Mesenchymal stem cell (in vitro differentiated cells and primary cell): ENCODE data around the gene CTDSP1.

ENCODE experiments used
- DNase-seq: peaks from one replicate; pipeline ENCODE4 v3.0.0-alpha.2; 2013
- H2AFZ ChIP-seq: one replicate; pipeline ENCODE4 v1.6.1; 2013; ENCODE audit warnings: low read depth, mild to moderate bottlenecking, control low read depth, inconsistent platforms, low read length, moderate library complexity
- H2AK5ac ChIP-seq: 2 replicates; pipeline ENCODE4 v1.6.1; 2013; ENCODE audit warnings: low read length, moderate library complexity, mild to moderate bottlenecking, inconsistent platforms; ENCODE audit not compliant: severe bottlenecking
- H2BK120ac ChIP-seq: one replicate; pipeline ENCODE4 v1.6.1; 2013; ENCODE audit warnings: low read depth, mild to moderate bottlenecking, inconsistent platforms, low read length, moderate library complexity
- H2BK12ac ChIP-seq, 2 experiments: one replicate each; pipeline ENCODE4 v1.6.1; 2013; ENCODE audit warnings: inconsistent platforms in 2 of 2, low read length in 2 of 2, mild to moderate bottlenecking in 2 of 2, moderate library complexity in 2 of 2, control low read depth in 1 of 2
- H2BK15ac ChIP-seq: one replicate; pipeline ENCODE4 v1.6.1; 2013; ENCODE audit warnings: mild to moderate bottlenecking, low read depth, inconsistent platforms; ENCODE audit not compliant: poor library complexity, severe bottlenecking
- H2BK5ac ChIP-seq: 2 replicates; pipeline ENCODE4 v1.6.1; 2013; ENCODE audit warnings: low read depth, mild to moderate bottlenecking, low read length, control low read depth, inconsistent platforms; ENCODE audit not compliant: poor library complexity, severe bottlenecking
- H3K14ac ChIP-seq, 2 experiments: one replicate each; pipeline ENCODE4 v1.6.1; 2013; ENCODE audit warnings: inconsistent platforms in 2 of 2, low read length in 2 of 2, control low read depth in 1 of 2, mild to moderate bottlenecking in 1 of 2, moderate library complexity in 1 of 2
- H3K18ac ChIP-seq, 2 experiments: one replicate each; pipeline ENCODE4 v1.6.1; 2013; ENCODE audit warnings: inconsistent platforms in 2 of 2, low read length in 2 of 2, control low read depth in 1 of 2, low read depth in 1 of 2, mild to moderate bottlenecking in 1 of 2
- H3K23ac ChIP-seq, 2 experiments: one replicate each; pipeline ENCODE4 v1.6.1; 2013; ENCODE audit warnings: inconsistent platforms in 2 of 2, low read length in 2 of 2, mild to moderate bottlenecking in 2 of 2, moderate library complexity in 2 of 2, control low read depth in 1 of 2
- H3K27ac ChIP-seq: 2 replicates; pipeline ENCODE4 v1.5.1; 2013; ENCODE audit warnings: mild to moderate bottlenecking, moderate library complexity, low read length, control low read depth, inconsistent platforms; ENCODE audit not compliant: poor library complexity, severe bottlenecking
- H3K27me3 ChIP-seq, 2 experiments: 2 replicates each; pipeline versions ENCODE4 v1.6.1 to v1.7.0; 2013; ENCODE audit warnings: low read length in 2 of 2, mild to moderate bottlenecking in 2 of 2, moderate library complexity in 2 of 2, control low read depth in 1 of 2, inconsistent platforms in 1 of 2; ENCODE audit not compliant: control insufficient read depth in 1 of 2, insufficient read depth in 1 of 2
- H3K36me3 ChIP-seq, 2 experiments: 2 replicates each; pipeline versions ENCODE4 v1.6.1 to v1.7.0; 2013; ENCODE audit warnings: low read length in 2 of 2, control low read depth in 1 of 2, inconsistent platforms in 1 of 2, low read depth in 1 of 2, mild to moderate bottlenecking in 1 of 2; ENCODE audit not compliant: insufficient read depth in 2 of 2, control insufficient read depth in 1 of 2
- H3K4ac ChIP-seq, 2 experiments: one replicate each; pipeline ENCODE4 v1.6.1; 2013; ENCODE audit warnings: inconsistent platforms in 2 of 2, low read length in 2 of 2, mild to moderate bottlenecking in 2 of 2, moderate library complexity in 2 of 2, control low read depth in 1 of 2, low read depth in 1 of 2
- H3K4me1 ChIP-seq: 2 replicates; pipeline ENCODE4 v1.6.1; 2013; ENCODE audit warnings: low read depth, low read length, control low read depth; ENCODE audit not compliant: control insufficient read depth, insufficient read depth
- H3K4me2 ChIP-seq: 2 replicates; pipeline ENCODE4 v1.6.1; 2013; ENCODE audit warnings: low read length, mild to moderate bottlenecking, inconsistent platforms; ENCODE audit not compliant: poor library complexity, severe bottlenecking
- H3K4me3 ChIP-seq, 2 experiments: 2 replicates each; pipeline versions ENCODE4 v1.5.1 to v1.7.0; 2013; ENCODE audit warnings: low read length in 2 of 2, mild to moderate bottlenecking in 2 of 2, control low read depth in 1 of 2, low read depth in 1 of 2; ENCODE audit not compliant: insufficient read depth in 1 of 2
- H3K79me1 ChIP-seq: replicated peaks from 2 replicates; pipeline ENCODE4 v1.6.1; 2013; ENCODE audit warnings: mild to moderate bottlenecking, control low read depth, low read length, inconsistent platforms; ENCODE audit not compliant: poor library complexity, severe bottlenecking
- H3K9ac ChIP-seq: 2 replicates; pipeline ENCODE4 v1.7.0; 2013; ENCODE audit warnings: mild to moderate bottlenecking, low read length, moderate library complexity
- H3K9me3 ChIP-seq: 2 replicates; pipeline ENCODE4 v1.7.0; 2013; ENCODE audit warnings: mild to moderate bottlenecking, low read length; ENCODE audit not compliant: control insufficient read depth
- H4K8ac ChIP-seq: one replicate; pipeline ENCODE4 v1.6.1; 2013; ENCODE audit warnings: inconsistent platforms, mild to moderate bottlenecking, low read length, moderate library complexity
- H4K91ac ChIP-seq: one replicate; pipeline ENCODE4 v1.6.1; 2013; ENCODE audit warnings: mild to moderate bottlenecking, low read length, inconsistent platforms
- WGBS: methylation state at CpG from one replicate; pipeline ENCODE4 v1.1.7; 2013; ENCODE audit warnings: mixed read lengths; 5-methylcytosine and 5-hydroxymethylcytosine counted together

Gene CTDSP1

DNA sequence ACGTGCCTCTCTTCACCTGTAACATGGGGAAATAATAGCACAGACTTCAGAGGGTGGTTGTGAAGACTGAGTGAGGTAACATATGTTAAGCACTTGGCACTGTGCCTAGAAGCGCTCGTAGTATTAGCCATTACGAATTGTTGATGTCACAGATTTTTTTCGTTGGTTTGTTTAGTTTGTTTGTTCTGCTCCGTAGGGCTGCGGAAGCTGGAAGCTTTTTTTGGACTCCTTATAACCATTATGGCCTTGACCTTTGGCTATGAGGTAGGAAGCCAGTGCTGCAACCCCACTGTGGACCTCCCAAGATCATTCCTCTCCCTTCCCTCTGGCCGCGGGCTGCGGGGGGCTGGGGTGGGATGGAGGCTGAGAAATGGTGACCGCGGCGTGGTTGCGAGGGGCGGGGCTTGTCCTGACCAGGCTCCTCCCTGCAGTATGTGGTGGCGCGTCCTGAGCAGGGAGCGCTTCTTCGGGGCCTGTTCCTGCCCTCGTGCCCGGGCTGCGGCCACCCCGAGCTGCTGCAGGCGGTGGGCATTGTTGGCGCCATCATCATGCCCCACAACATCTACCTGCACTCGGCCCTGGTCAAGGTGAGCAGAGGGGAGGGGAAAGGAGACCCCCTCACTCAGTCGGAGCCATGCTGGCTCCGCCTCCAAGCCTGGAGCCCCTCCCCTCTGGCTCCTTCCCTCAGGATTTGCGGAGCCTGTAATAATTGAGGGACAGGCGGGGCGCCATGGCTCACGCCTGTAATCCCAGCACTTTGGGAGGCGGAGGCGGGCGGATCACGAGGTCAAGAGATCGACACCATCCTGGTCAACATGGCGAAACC, 12.1 kb upstream of the CTDSP1 start:
- no peak overlapping the region for H3K14ac ChIP-seq
- H3K4ac ChIP-seq = peak overlapping the region; percentile 79 to 81
- no peaks in the 10 kb centered on the region for H3K36me3 ChIP-seq
- H3K27ac ChIP-seq = no peak overlapping the region
- peak overlapping the region; percentile 55 for H3K4me2 ChIP-seq
- H3K9me3 ChIP-seq = no peaks in the 10 kb centered on the region
- H3K23ac ChIP-seq = no peak overlapping the region
- H3K79me1 ChIP-seq = no peaks in the 10 kb centered on the region
- peaks cover 13% of the 10 kb centered on the region for H3K4me1 ChIP-seq
- no peak overlapping the region for H2AK5ac ChIP-seq
- peak overlapping the region; percentile 90 for H2AFZ ChIP-seq
- H2BK12ac ChIP-seq = peak overlapping the region in 1 of 2 experiments; percentile 93
- H3K18ac ChIP-seq = peak overlapping the region; percentile 85 to 88
- peak overlapping the region; percentile 15 for H2BK120ac ChIP-seq
- peak; percentile 96 for DNase-seq
- peak overlapping the region; percentile 99 for H2BK15ac ChIP-seq
- peak overlapping the region; percentile 93 for H4K8ac ChIP-seq
- H3K27me3 ChIP-seq = peaks cover 19 to 21% of the 10 kb centered on the region in 2 experiments
- WGBS = 25% methylated on average over 20 of the region's 38 CpGs
- H3K9ac ChIP-seq = peak overlapping the region; percentile 51
- no peak overlapping the region for H2BK5ac ChIP-seq
- H4K91ac ChIP-seq = peak overlapping the region; percentile 95
- peak overlapping the region; percentile 30 to 59 for H3K4me3 ChIP-seq

- no peak overlapping the region for H3K4me3 ChIP-seq
- no peak overlapping the region for H2AFZ ChIP-seq
- WGBS = 95% methylated on average over 17 of the region's 17 CpGs
- H3K79me1 ChIP-seq = no peaks in the 10 kb centered on the region
- no peaks in the 10 kb centered on the region for H3K9me3 ChIP-seq
- no peak overlapping the region for H3K27ac ChIP-seq
- no peak overlapping the region for H3K4ac ChIP-seq
- H2BK120ac ChIP-seq = no peak overlapping the region
- no peak overlapping the region for H3K9ac ChIP-seq
- H2BK12ac ChIP-seq = peak overlapping the region in 1 of 2 experiments; percentile 57
- H4K8ac ChIP-seq = no peak overlapping the region
- H3K4me1 ChIP-seq = peaks cover 11% of the 10 kb centered on the region
- H3K4me2 ChIP-seq = no peak overlapping the region
- H3K36me3 ChIP-seq = no peaks in the 10 kb centered on the region
- DNase-seq = no peak
- peak overlapping the region; percentile 21 for H2BK15ac ChIP-seq
- no peak overlapping the region for H2BK5ac ChIP-seq
- peaks cover 13 to 14% of the 10 kb centered on the region in 2 experiments for H3K27me3 ChIP-seq
- no peak overlapping the region for H3K14ac ChIP-seq
- peak overlapping the region in 1 of 2 experiments; percentile 54 for H3K23ac ChIP-seq
- H4K91ac ChIP-seq = peak overlapping the region; percentile 79
- H2AK5ac ChIP-seq = no peak overlapping the region
- no peak overlapping the region for H3K18ac ChIP-seq
These were observed 10.1 kb upstream of the CTDSP1 start for GRCh38 chr2:218389333-218390150.

DNA sequence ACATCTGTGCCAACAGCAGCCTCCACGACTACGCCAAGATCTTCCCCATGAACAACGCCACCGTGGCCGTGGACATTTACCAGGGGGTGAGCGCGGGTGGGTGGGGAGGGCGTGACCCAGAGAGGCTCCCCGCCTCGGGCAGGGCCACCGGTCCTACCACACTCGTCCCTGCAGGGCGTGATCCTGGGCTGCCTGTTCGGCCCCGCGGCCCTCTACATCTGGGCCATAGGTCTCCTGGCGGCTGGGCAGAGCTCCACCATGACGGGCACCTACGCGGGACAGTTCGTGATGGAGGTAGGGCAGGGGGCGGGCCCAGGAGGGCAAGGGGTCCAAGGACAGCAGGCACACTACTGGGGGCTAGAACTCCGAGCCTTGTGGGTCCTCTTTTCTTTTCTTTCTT, 8.5 kb upstream of the CTDSP1 start:
- no peak for DNase-seq
- H3K4me3 ChIP-seq = no peak overlapping the region
- H3K18ac ChIP-seq = no peak overlapping the region
- H2BK15ac ChIP-seq = no peak overlapping the region
- no peaks in the 10 kb centered on the region for H3K9me3 ChIP-seq
- H2BK5ac ChIP-seq = no peak overlapping the region
- peaks cover 16% of the 10 kb centered on the region for H3K4me1 ChIP-seq
- H3K14ac ChIP-seq = no peak overlapping the region
- WGBS = 91% methylated on average over 21 of the region's 23 CpGs
- no peaks in the 10 kb centered on the region for H3K79me1 ChIP-seq
- H2AK5ac ChIP-seq = no peak overlapping the region
- no peak overlapping the region for H2BK120ac ChIP-seq
- no peak overlapping the region for H4K91ac ChIP-seq
- H3K4me2 ChIP-seq = no peak overlapping the region
- H2BK12ac ChIP-seq = no peak overlapping the region
- no peak overlapping the region for H4K8ac ChIP-seq
- H3K36me3 ChIP-seq = no peaks in the 10 kb centered on the region
- no peak overlapping the region for H2AFZ ChIP-seq
- H3K4ac ChIP-seq = no peak overlapping the region
- H3K27ac ChIP-seq = no peak overlapping the region
- no peak overlapping the region for H3K23ac ChIP-seq
- H3K27me3 ChIP-seq = peaks cover 13 to 14% of the 10 kb centered on the region in 2 experiments
- no peak overlapping the region for H3K9ac ChIP-seq

- Histone ChIP-seq H3K14ac (no peak overlapping the region), H3K9ac (no peak overlapping the region), H2AK5ac (no peak overlapping the region), H4K8ac (no peak overlapping the region), H3K4me2 (no peak overlapping the region), H2BK120ac (no peak overlapping the region), H3K9me3 (no peaks in the 10 kb centered on the region), H4K91ac (no peak overlapping the region), H3K4ac (no peak overlapping the region), H3K4me1 (peaks cover 24% of the 10 kb centered on the region), H3K18ac (no peak overlapping the region), H2BK5ac (no peak overlapping the region), H3K4me3 (no peak overlapping the region), H2AFZ (no peak overlapping the region), H3K36me3 (no peaks in the 10 kb centered on the region), H2BK15ac (no peak overlapping the region), H2BK12ac (no peak overlapping the region), H3K23ac (no peak overlapping the region), H3K79me1 (no peaks in the 10 kb centered on the region), H3K27ac (no peak overlapping the region), H3K27me3 (peaks cover 4% of the 10 kb centered on the region in 2 experiments)
- no peak for DNase-seq
- WGBS = 92% methylated on average over 4 of the region's 5 CpGs
These were observed 7.2 kb upstream of the CTDSP1 start for GRCh38 chr2:218392459-218392858.
